Osteocyte (in vitro differentiated cells): ENCODE data around the gene DDAH1. TPM values are rescaled to one million over a fixed set of nuclear protein-coding genes. Genes with fewer than 3 reads are reported as not detected.

Experiments
- DNase-seq: peaks from one replicate; pipeline ENCODE4 v3.0.0; 2021; ENCODE audit warnings: mixed read lengths; ENCODE audit not compliant: unreplicated experiment; ENCODE audit errors: extremely low spot score
- H3K27ac Mint-ChIP-seq: one replicate; pipeline ENCODE4 v1.8.0; 2021; ENCODE audit warnings: mild to moderate bottlenecking, mixed read lengths; ENCODE audit not compliant: unreplicated experiment
- H3K27me3 Mint-ChIP-seq: one replicate; pipeline ENCODE4 v1.8.0; 2021; ENCODE audit warnings: mixed read lengths; ENCODE audit not compliant: unreplicated experiment
- H3K36me3 Mint-ChIP-seq: one replicate; pipeline ENCODE4 v1.8.0; 2021; ENCODE audit warnings: mixed read lengths; ENCODE audit not compliant: unreplicated experiment
- H3K4me1 Mint-ChIP-seq: one replicate; pipeline ENCODE4 v1.8.0; 2021; ENCODE audit warnings: mixed read lengths; ENCODE audit not compliant: unreplicated experiment
- H3K4me3 Mint-ChIP-seq: one replicate; pipeline ENCODE4 v1.8.0; 2021; ENCODE audit warnings: mild to moderate bottlenecking, moderate library complexity, mixed read lengths; ENCODE audit not compliant: unreplicated experiment
- H3K9me3 Mint-ChIP-seq: one replicate; pipeline ENCODE4 v1.8.0; 2021; ENCODE audit warnings: mixed read lengths; ENCODE audit not compliant: unreplicated experiment
- CTCF ChIP-seq: fragments of 200-600 bp; sonication (generic); IDR thresholded peaks from 2 replicates; pipeline ENCODE4 v1.5.0; 2021; ENCODE audit warnings: antibody characterized with exemption, mild to moderate bottlenecking, moderate library complexity
- total RNA-seq: library from RNA; stranded (reverse); gene quantifications from 2 replicates; pipeline ENCODE4 v1.2.1, GENCODE V29; 2021

DDAH1 gene
- total RNA-seq, 1 donor from 2014 or later = 46.8 TPM

- H3K27ac Mint-ChIP-seq = no peak overlapping the region
- H3K4me1 Mint-ChIP-seq = peaks cover 28% of the 10 kb centered on the region
- peaks cover 16% of the 10 kb centered on the region for H3K36me3 Mint-ChIP-seq
Observed at GRCh38 chr1:85378534-85378933, 86.4 kb downstream of the DDAH1 start.

GRCh38 chr1:85376356-85376755 lies 88.6 kb downstream of the DDAH1 start:
- peaks cover 39% of the 10 kb centered on the region for H3K4me1 Mint-ChIP-seq
- peak overlapping the region; percentile 38 for H3K27ac Mint-ChIP-seq
- no peak overlapping the region for H3K4me3 Mint-ChIP-seq
- peaks cover 5% of the 10 kb centered on the region for H3K36me3 Mint-ChIP-seq
- TF ChIP-seq CTCF = no peak
- DNase-seq = no peak
- no peaks in the 10 kb centered on the region for H3K27me3 Mint-ChIP-seq
- no peaks in the 10 kb centered on the region for H3K9me3 Mint-ChIP-seq

More at GRCh38 chr1:85378534-85378933, 86.4 kb downstream of the DDAH1 start:
- Mint-ChIP-seq H3K27me3 (no peaks in the 10 kb centered on the region), H3K9me3 (peaks cover 10% of the 10 kb centered on the region), H3K4me3 (no peak overlapping the region)
- TF ChIP-seq CTCF = no peak
- DNase-seq = no peak

GRCh38 chr1:85375493-85375892 lies 89.5 kb downstream of the DDAH1 start:
- peaks cover 41% of the 10 kb centered on the region for H3K4me1 Mint-ChIP-seq
- H3K36me3 Mint-ChIP-seq = peaks cover 5% of the 10 kb centered on the region
- no peak overlapping the region for H3K27ac Mint-ChIP-seq
- no peak for TF ChIP-seq CTCF
- no peak overlapping the region for H3K4me3 Mint-ChIP-seq
- H3K27me3 Mint-ChIP-seq = no peaks in the 10 kb centered on the region
- no peaks in the 10 kb centered on the region for H3K9me3 Mint-ChIP-seq
- no peak for DNase-seq

GRCh38 chr1:85374160-85374559 lies 90.8 kb downstream of the DDAH1 start:
- peak overlapping the region; percentile 23 for H3K27ac Mint-ChIP-seq
- H3K4me3 Mint-ChIP-seq = no peak overlapping the region
- no peaks in the 10 kb centered on the region for H3K9me3 Mint-ChIP-seq
- no peaks in the 10 kb centered on the region for H3K27me3 Mint-ChIP-seq
- peaks cover 2% of the 10 kb centered on the region for H3K36me3 Mint-ChIP-seq
- peaks cover 40% of the 10 kb centered on the region for H3K4me1 Mint-ChIP-seq
- no peak for DNase-seq
- no peak for TF ChIP-seq CTCF

- Mint-ChIP-seq H3K27me3 (no peaks in the 10 kb centered on the region), H3K4me1 (peaks cover 44% of the 10 kb centered on the region), H3K27ac (peak overlapping the region; percentile 71), H3K4me3 (no peak overlapping the region), H3K36me3 (peaks cover 2% of the 10 kb centered on the region), H3K9me3 (no peaks in the 10 kb centered on the region)
- no peak for TF ChIP-seq CTCF
- DNase-seq = no peak
Observed at GRCh38 chr1:85373378-85373708, 91.6 kb downstream of the DDAH1 start.
